SU-DHL-6 (cell line): ENCODE results near the gene CACNB2.

Source experiments
- H2AFZ ChIP-seq: fragments of 200-600 bp; sonication (generic); 2 replicates; pipeline ENCODE4 v1.6.1; 2014; ENCODE audit warnings: low read depth, mild to moderate bottlenecking, moderate library complexity, mixed read lengths, antibody characterized with exemption, low read length; ENCODE audit not compliant: severe bottlenecking
- H3F3A ChIP-seq: fragments of 200-600 bp; shearing (Covaris generic); 2 replicates; pipeline ENCODE4 v1.6.0; 2016; ENCODE audit warnings: antibody characterized with exemption, mild to moderate bottlenecking; ENCODE audit not compliant: insufficient read depth
- H3K27ac ChIP-seq: fragments of 200-600 bp; sonication (generic); 2 replicates; pipeline ENCODE4 v1.5.1; 2016; ENCODE audit warnings: low read depth, mild to moderate bottlenecking, low read length, moderate library complexity, mixed read lengths
- H3K27me3 ChIP-seq: fragments of 200-600 bp; sonication (generic), shearing (Covaris generic); 2 replicates; pipeline ENCODE4 v1.6.0; 2014; ENCODE audit warnings: mild to moderate bottlenecking, low read length
- H3K36me3 ChIP-seq: fragments of 200-600 bp; sonication (generic); 2 replicates; pipeline ENCODE4 v1.6.1; 2014; ENCODE audit warnings: mild to moderate bottlenecking, low read length, mixed read lengths
- H3K4me2 ChIP-seq: fragments of 300-600, 200-600 bp; shearing (Covaris generic), sonication (generic); 2 replicates; pipeline ENCODE4 v1.6.0; 2014; ENCODE audit warnings: low read length, low read depth, mild to moderate bottlenecking; ENCODE audit not compliant: poor library complexity, severe bottlenecking
- H3K4me3 ChIP-seq: fragments of 200-600 bp; sonication (generic); 2 replicates; pipeline ENCODE4 v1.5.1; 2014; ENCODE audit warnings: antibody characterized with exemption, low read length, mild to moderate bottlenecking, mixed read lengths; ENCODE audit not compliant: insufficient read depth, poor library complexity, severe bottlenecking
- H3K79me2 ChIP-seq: fragments of 200-600 bp; sonication (generic); 2 replicates; pipeline ENCODE4 v1.6.1; 2014; ENCODE audit warnings: mild to moderate bottlenecking, low read length, moderate library complexity; ENCODE audit not compliant: insufficient read depth
- H3K9ac ChIP-seq: fragments of 200-600 bp; sonication (generic); 2 replicates; pipeline ENCODE4 v1.7.0; 2014; ENCODE audit warnings: mild to moderate bottlenecking, low read length
- H3K9me2 ChIP-seq: fragments of 200-600 bp; sonication (generic); replicated peaks from 2 replicates; pipeline ENCODE4 v1.6.1; 2014; ENCODE audit warnings: low read length; ENCODE audit not compliant: insufficient read depth
- H3K9me3 ChIP-seq: fragments of 200-600 bp; sonication (generic); 2 replicates; pipeline ENCODE4 v1.6.1; 2014; ENCODE audit warnings: low read length, mixed read lengths; ENCODE audit not compliant: insufficient read depth
- H4K20me1 ChIP-seq: fragments of 200-600 bp; sonication (generic); 2 replicates; pipeline ENCODE4 v1.6.1; 2014; ENCODE audit warnings: low read depth, mild to moderate bottlenecking, antibody characterized with exemption, low read length, moderate library complexity, mixed read lengths
- CTCF ChIP-seq: fragments of 200-600 bp; sonication (generic); IDR thresholded peaks from one replicate; pipeline ENCODE4 v1.5.1; 2017; ENCODE audit warnings: antibody characterized with exemption, mild to moderate bottlenecking, low read length, moderate library complexity; ENCODE audit not compliant: insufficient read depth, poor library complexity, severe bottlenecking
- EZH2phosphoT487 ChIP-seq: fragments of 200-600 bp; sonication (generic), shearing (Covaris generic); conservative IDR thresholded peaks from 2 replicates; pipeline ENCODE4 v1.6.1; 2018; ENCODE audit warnings: mild to moderate bottlenecking, antibody characterized with exemption, low read length, moderate library complexity, mixed read lengths

Gene CACNB2

GRCh38 chr10:18254692-18255091, 114.5 kb downstream of the CACNB2 start:
- Histone ChIP-seq H3K9me3 (no peaks in the 10 kb centered on the region), H3K79me2 (no peaks in the 10 kb centered on the region), H3K27ac (no peak overlapping the region), H4K20me1 (no peaks in the 10 kb centered on the region), H3K36me3 (no peaks in the 10 kb centered on the region), H3F3A (no peaks in the 10 kb centered on the region), H3K4me2 (no peak overlapping the region), H3K4me3 (no peak overlapping the region), H3K9ac (no peak overlapping the region), H3K27me3 (no peaks in the 10 kb centered on the region), H3K9me2 (no peaks in the 10 kb centered on the region), H2AFZ (no peak overlapping the region)
- TF ChIP-seq EZH2phosphoT487: no peak
- TF ChIP-seq CTCF: no peak

GRCh38 chr10:18260310-18260922, 120.2 kb downstream of the CACNB2 start:
- Histone ChIP-seq H3F3A (no peaks in the 10 kb centered on the region), H3K36me3 (no peaks in the 10 kb centered on the region), H3K9ac (no peak overlapping the region), H3K27ac (no peak overlapping the region), H4K20me1 (no peaks in the 10 kb centered on the region), H3K4me3 (no peak overlapping the region), H3K79me2 (no peaks in the 10 kb centered on the region), H2AFZ (no peak overlapping the region), H3K9me3 (no peaks in the 10 kb centered on the region), H3K4me2 (no peak overlapping the region), H3K27me3 (no peaks in the 10 kb centered on the region), H3K9me2 (no peaks in the 10 kb centered on the region)
- TF ChIP-seq CTCF (no peak), EZH2phosphoT487 (no peak)

DNA sequence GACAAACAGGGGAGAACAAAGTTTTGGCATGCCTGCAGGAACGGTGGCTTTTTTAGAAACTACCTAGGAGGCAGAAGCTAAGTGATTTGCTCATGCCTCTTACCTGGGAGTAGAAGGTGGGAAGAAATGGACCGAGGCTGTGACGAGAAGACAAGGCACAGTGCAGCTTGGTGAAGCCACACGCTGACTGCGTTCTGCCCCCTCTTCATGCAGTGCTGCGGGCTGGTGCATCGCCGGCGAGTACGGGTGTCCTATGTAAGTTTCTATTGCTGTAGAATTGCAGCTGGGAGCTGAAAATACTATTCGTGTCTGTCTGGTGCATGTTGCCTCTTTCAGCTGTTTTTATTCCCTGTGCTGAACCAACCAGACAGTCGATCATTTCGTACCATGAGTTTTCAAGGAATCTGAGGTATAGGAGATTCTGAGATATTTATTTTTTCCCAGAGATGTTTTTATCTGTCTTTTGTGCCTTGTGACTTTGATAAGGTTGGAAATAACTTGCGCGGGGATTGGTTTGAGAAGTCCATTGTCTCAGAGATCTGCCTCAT, 120.9 kb downstream of the CACNB2 start:
- TF ChIP-seq CTCF (no peak), EZH2phosphoT487 (no peak)

More for the DNA sequence above, 120.9 kb downstream of the CACNB2 start:
- no peaks in the 10 kb centered on the region for H4K20me1 ChIP-seq
- no peaks in the 10 kb centered on the region for H3K27me3 ChIP-seq
- no peaks in the 10 kb centered on the region for H3K9me2 ChIP-seq
- H3K36me3 ChIP-seq: no peaks in the 10 kb centered on the region
- no peaks in the 10 kb centered on the region for H3F3A ChIP-seq
- H2AFZ ChIP-seq: no peak overlapping the region
- no peak overlapping the region for H3K9ac ChIP-seq
- H3K4me2 ChIP-seq: no peak overlapping the region
- no peak overlapping the region for H3K4me3 ChIP-seq
- no peaks in the 10 kb centered on the region for H3K9me3 ChIP-seq
- no peaks in the 10 kb centered on the region for H3K79me2 ChIP-seq
- no peak overlapping the region for H3K27ac ChIP-seq
